Fibroblast of lung (primary cell): ENCODE results near the gene USP30. TPM values are rescaled to one million over a fixed set of nuclear protein-coding genes. Genes with fewer than 3 reads are reported as not detected.

ENCODE experiments used
- polyA plus RNA-seq, 2 donors: library from polyadenylated mRNA; depleted of rRNA in 1 of 2; stranded (reverse) in 1 of 2; unstranded in 1 of 2; fragments of >200 nt; gene quantifications; 2 replicates each; pipeline ENCODE4 v1.2.1, GENCODE V29; 2011 to 2012; ENCODE audit warnings: missing spikeins in 1 of 2
- total RNA-seq: library from RNA; depleted of rRNA; stranded (reverse); fragments of >200 nt; gene quantifications from 2 replicates; pipeline ENCODE4 v1.2.1, GENCODE V29; 2014

USP30 gene
- total and polyA plus RNA-seq, 2 donors (not counting 1 experiment from before 2014, with no cell fraction given), result 9.9 to 13.9 TPM

Other genes starting within 250 kb of the USP30 start
- gene SSH1, start 195.0 kb upstream of the USP30 start, total RNA-seq, result 14.4 and 24.9 TPM in 2 replicates
- 22.1 and 31.9 TPM in 2 replicates for gene SSH1, start 195.0 kb upstream of the USP30 start, polyA plus RNA-seq
- not detected in 2 replicates for gene DAO, start 172.5 kb upstream of the USP30 start, total RNA-seq
- gene DAO, start 172.5 kb upstream of the USP30 start, polyA plus RNA-seq, result not detected in 2 replicates
- gene SVOP, start 31.5 kb upstream of the USP30 start, total RNA-seq, result not detected in 2 replicates
- not detected in 2 replicates for gene SVOP, start 31.5 kb upstream of the USP30 start, polyA plus RNA-seq
- gene ALKBH2, start 40.9 kb downstream of the USP30 start, total RNA-seq, result 20.8 and 28.0 TPM in 2 replicates
- gene ALKBH2, start 40.9 kb downstream of the USP30 start, polyA plus RNA-seq, result 15.1 and 15.4 TPM in 2 replicates
- gene UNG, start 45.0 kb downstream of the USP30 start, total RNA-seq, result 23.5 and 23.9 TPM in 2 replicates
- 16.0 and 22.7 TPM in 2 replicates for gene UNG, start 45.0 kb downstream of the USP30 start, polyA plus RNA-seq
- 5.1 and 9.1 TPM in 2 replicates for gene ACACB, start 64.0 kb downstream of the USP30 start, total RNA-seq
- gene ACACB, start 64.0 kb downstream of the USP30 start, polyA plus RNA-seq, result 1.5 and 1.7 TPM in 2 replicates